GM12878 (cell line): ENCODE measurements around the gene MARF1. TPM values are rescaled to one million over a fixed set of nuclear protein-coding genes. Genes with fewer than 3 reads are reported as not detected.

Experiments used
- ATAC-seq: fragments of 200-7000 bp; cut with Tn5 transposase; 3 replicates; pipeline ENCODE4 v1.9.1; 2020; ENCODE audit warnings: mild to moderate bottlenecking, moderate library complexity
- BruUV-seq: library from RNA; stranded (reverse); fragments of 400-500 nt; replicated peaks from 2 replicates; lab custom pipeline; 2021; lab: Mats Ljungman, UMichigan
- CTCF ChIA-PET: fragments of 300-600 bp; sonication (Branson Sonifier 250); formaldehyde crosslinking; extraction: SDS; loops from one replicate; lab custom pipeline; 2021; ENCODE audit warnings: inconsistent platforms; lab: Yijun Ruan, JAX
- POLR2A ChIA-PET: fragments of 350-600 bp; formaldehyde crosslinking; extraction: SDS; loops from one replicate; lab custom pipeline; 2021; ENCODE audit warnings: inconsistent platforms; lab: Charles Lee
- RAD21 ChIA-PET: fragments of 300-600 bp; sonication (Branson Sonifier 250); formaldehyde crosslinking; loops from one replicate; lab custom pipeline; 2023; ENCODE audit warnings: antibody characterized with exemption; ENCODE audit not compliant: unreplicated experiment; lab: Charles Lee
- SMC1A ChIA-PET: fragments of 300-600 bp; sonication (Branson Sonifier 250); formaldehyde crosslinking; loops from one replicate; lab custom pipeline; 2023; ENCODE audit not compliant: unreplicated experiment, uncharacterized antibody; lab: Charles Lee
- DNase-seq: peaks from one replicate; pipeline ENCODE4 v3.0.0-alpha.2; 2011; ENCODE audit warnings: low read depth, low spot score
- FAIRE-seq: peaks from 3 replicates; lab custom pipeline; 2011; peaks lifted over from hg19 to GRCh38; lab: Jason Lieb, UNC
- H2AFZ ChIP-seq: 2 replicates; pipeline ENCODE4 v1.6.0; 2011; ENCODE audit warnings: low read depth, low read length, control low read depth; ENCODE audit not compliant: control insufficient read depth
- H3K27ac ChIP-seq: 2 replicates; pipeline ENCODE4 v1.5.1; 2011; ENCODE audit warnings: control low read depth; ENCODE audit not compliant: control insufficient read depth, insufficient read depth
- H3K27me3 ChIP-seq, 2 experiments: replicated peaks in 1 of 2; 2 replicates each; pipeline versions ENCODE4 v1.6.0 to v1.6.1; 2011; ENCODE audit warnings: low read length in 1 of 2; ENCODE audit not compliant: control insufficient read depth in 2 of 2, insufficient read depth in 2 of 2
- H3K36me3 ChIP-seq, 2 experiments: 2 replicates each; pipeline ENCODE4 v1.5.1; 2011; ENCODE audit warnings: low read length in 1 of 2; ENCODE audit not compliant: control insufficient read depth in 2 of 2, insufficient read depth in 2 of 2
- H3K4me1 ChIP-seq: 2 replicates; pipeline ENCODE4 v1.6.1; 2011; ENCODE audit warnings: mild to moderate bottlenecking, low read length, moderate library complexity, mixed read lengths; ENCODE audit not compliant: control insufficient read depth, insufficient read depth
- H3K4me2 ChIP-seq: 2 replicates; pipeline ENCODE4 v1.6.0; 2011; ENCODE audit warnings: control low read depth; ENCODE audit not compliant: control insufficient read depth, insufficient read depth
- H3K4me3 ChIP-seq: fragments of 200-600 bp; sonication (generic); 2 replicates; pipeline ENCODE4 v1.5.1; 2016
- H3K79me2 ChIP-seq: 2 replicates; pipeline ENCODE4 v1.6.0; 2011; ENCODE audit warnings: low read length; ENCODE audit not compliant: control insufficient read depth, insufficient read depth
- H3K9ac ChIP-seq: 2 replicates; pipeline ENCODE4 v1.8.0; 2011; ENCODE audit warnings: low read length, control low read depth, mixed read lengths; ENCODE audit not compliant: control insufficient read depth, insufficient read depth
- H3K9me3 ChIP-seq: replicated peaks from 3 replicates; pipeline ENCODE4 v1.5.1; 2011; ENCODE audit warnings: mild to moderate bottlenecking, low read length; ENCODE audit not compliant: control insufficient read depth, insufficient read depth
- H4K20me1 ChIP-seq: 2 replicates; pipeline ENCODE4 v1.6.0; 2011; ENCODE audit not compliant: control insufficient read depth, insufficient read depth
- BCL11A ChIP-seq: IDR thresholded peaks from 2 replicates; pipeline ENCODE4 v1.6.1; 2011; ENCODE audit warnings: low read depth, low read length
- CHD2 ChIP-seq: IDR thresholded peaks from 2 replicates; pipeline ENCODE4 v1.6.1; 2011; ENCODE audit warnings: low read depth, low read length, improper control_type of control experiment, borderline replicate concordance
- CTCF ChIP-seq, 3 experiments: IDR thresholded peaks in 2 of 3; conservative IDR thresholded peaks in 1 of 3; 2 replicates each; pipeline ENCODE4 v1.5.1; 2011; ENCODE audit warnings: low read depth in 3 of 3, low read length in 3 of 3, mild to moderate bottlenecking in 3 of 3, control low read depth in 2 of 3, moderate library complexity in 2 of 3, inconsistent platforms in 1 of 3, mixed read lengths in 1 of 3; ENCODE audit not compliant: control insufficient read depth in 2 of 3, insufficient read depth in 1 of 3; ENCODE audit errors: extremely low read depth in 1 of 3
- EZH2 ChIP-seq: IDR thresholded peaks from 2 replicates; pipeline ENCODE4 v1.6.1; 2012; ENCODE audit warnings: low read depth, mild to moderate bottlenecking, control low read depth, inconsistent platforms, low read length, borderline replicate concordance; ENCODE audit not compliant: control insufficient read depth
- GATAD2B ChIP-seq: fragments of 450-650 bp; conservative IDR thresholded peaks from 2 replicates; pipeline ENCODE4 v1.6.1; 2017; ENCODE audit warnings: low read depth, mild to moderate bottlenecking, moderate library complexity
- KLF5 ChIP-seq: fragments of 450-650 bp; IDR thresholded peaks from 2 replicates; pipeline ENCODE4 v1.6.1; 2014; ENCODE audit warnings: mild to moderate bottlenecking; ENCODE audit not compliant: partially characterized antibody
- MLLT1 ChIP-seq: fragments of 450-650 bp; IDR thresholded peaks from 2 replicates; pipeline ENCODE4 v1.6.1; 2016; ENCODE audit warnings: mild to moderate bottlenecking
- NKRF ChIP-seq: fragments of 450-650 bp; conservative IDR thresholded peaks from 2 replicates; pipeline ENCODE4 v1.6.1; 2017; ENCODE audit warnings: mild to moderate bottlenecking, moderate library complexity
- NR2F1 ChIP-seq: fragments of 450-650 bp; conservative IDR thresholded peaks from 2 replicates; pipeline ENCODE4 v1.6.1; 2017; ENCODE audit warnings: mild to moderate bottlenecking
- NRF1 ChIP-seq: conservative IDR thresholded peaks from 2 replicates; pipeline ENCODE4 v1.6.1; 2011; ENCODE audit warnings: mild to moderate bottlenecking, low read depth, low read length, improper control_type of control experiment
- RCOR1 ChIP-seq: conservative IDR thresholded peaks from 2 replicates; pipeline ENCODE4 v1.6.1; 2012; ENCODE audit warnings: low read depth, low read length, improper control_type of control experiment
- SIN3A ChIP-seq: IDR thresholded peaks from 2 replicates; pipeline ENCODE4 v1.6.1; 2012; ENCODE audit warnings: low read depth, low read length, improper control_type of control experiment
- WRNIP1 ChIP-seq: IDR thresholded peaks from 2 replicates; pipeline ENCODE4 v1.6.1; 2011; ENCODE audit warnings: low read depth, low read length, improper control_type of control experiment, borderline replicate concordance
- WGBS: methylation state at CpG from one replicate; pipeline ENCODE4 v1.1.6; 2016; ENCODE audit warnings: low lambda C conversion rate; ENCODE audit not compliant: insufficient replicate concordance, insufficient coverage; ENCODE audit errors: missing lambda C conversion rate; 5-methylcytosine and 5-hydroxymethylcytosine counted together
- in situ Hi-C: fragments of 300-500 bp; cut with MboI; formaldehyde crosslinking; loops from 9 replicates; pipeline ENCODE4 v1.14.3; 2018; ENCODE audit warnings: mixed read lengths
- intact Hi-C: fragments of 100-400 bp; cut with micrococcal nuclease; formaldehyde crosslinking; loops from one replicate; pipeline ENCODE4 v1.14.2; 2022; ENCODE audit not compliant: unreplicated experiment
- polyA plus RNA-seq, 11 experiments: library from polyadenylated mRNA; depleted of rRNA in 4 of 11; unstranded in 6 of 11; stranded (reverse) in 5 of 11; fragments of >200 nt; fragmentation: Nextera tagmentation in 4 of 11; fragmentation: Illumina TruSeq in 1 of 11; extraction: Ambion mirVana in 4 of 11; extraction: Trizol in 1 of 11; gene quantifications; 1 replicate in 1 of 11; 2 replicates in 10 of 11; pipeline versions ENCODE4 v1.2.1 to v1.2.3, GENCODE V29; 2011 to 2016; ENCODE audit warnings: inconsistent platforms in 2 of 11, missing spikeins in 2 of 11, low read depth in 1 of 11
- total RNA-seq, 4 experiments: library from RNA; depleted of rRNA in 3 of 4; stranded (reverse); fragments of >200 nt in 3 of 4; fragmentation: Illumina TruSeq in 1 of 4; extraction: Trizol in 1 of 4; gene quantifications; 2 replicates each; pipeline versions ENCODE4 v1.2.1 to v1.2.3, GENCODE V29; 2013 to 2021

Gene MARF1
- total and polyA plus RNA-seq, 10 of the 15 experiments (the other 5 are each of a cell fraction or from before 2014, with no cell fraction given) = 4.5 to 40.1 (median 14.0) TPM

- ATAC-seq = no peak
- in situ Hi-C loops = no loop called here
- H3K4me3 ChIP-seq = no peak overlapping the region
- H3K9me3 ChIP-seq = no peaks in the 10 kb centered on the region
- DNase-seq = no peak
- no TSS peak for BruUV-seq
- ChIA-PET SMC1A (no interaction called here), CTCF (no interaction called here)
- H3K27ac ChIP-seq = no peak overlapping the region
- no peak for FAIRE-seq
- H4K20me1 ChIP-seq = no peaks in the 10 kb centered on the region
- no peak for TF ChIP-seq NR2F1
- TF ChIP-seq, all 136 proteins: peak for 0
- intact Hi-C loops = no loop called here
- Histone ChIP-seq H3K27me3 (no peaks in the 10 kb centered on the region), H3K79me2 (no peaks in the 10 kb centered on the region), H3K9ac (no peak overlapping the region), H2AFZ (no peak overlapping the region), H3K4me2 (no peak overlapping the region), H3K4me1 (no peaks in the 10 kb centered on the region), H3K36me3 (peaks cover 8 to 33% of the 10 kb centered on the region in 2 experiments; a peak in 3 of 4 replicates)
- POLR2A ChIA-PET = no interaction called here
- 82% methylated on average over 4 of the region's 4 CpGs for WGBS
- RAD21 ChIA-PET = no interaction called here
These were observed 24.6 kb downstream of the MARF1 start for GRCh38 chr16:15618392-15618791.

- SMC1A ChIA-PET = no interaction called here
- H3K4me1 ChIP-seq = no peaks in the 10 kb centered on the region
- in situ Hi-C loops = no loop called here
These were observed 25.1 kb downstream of the MARF1 start for GRCh38 chr16:15617901-15618300.

More at GRCh38 chr16:15617901-15618300, 25.1 kb downstream of the MARF1 start:
- POLR2A ChIA-PET = no interaction called here
- BruUV-seq = TSS peak; percentile 18
- H3K9me3 ChIP-seq = no peaks in the 10 kb centered on the region
- no peaks in the 10 kb centered on the region for H3K27me3 ChIP-seq
- ATAC-seq (no peak), FAIRE-seq (no peak), DNase-seq (no peak)
- H3K79me2 ChIP-seq = no peaks in the 10 kb centered on the region
- CTCF ChIA-PET = no interaction called here
- H2AFZ ChIP-seq = no peak overlapping the region
- no peak overlapping the region for H3K4me3 ChIP-seq
- no peak overlapping the region for H3K27ac ChIP-seq
- 96% methylated on average over 4 of the region's 4 CpGs for WGBS
- H3K9ac ChIP-seq = no peak overlapping the region
- no peaks in the 10 kb centered on the region for H4K20me1 ChIP-seq
- intact Hi-C loops = no loop called here
- no peak overlapping the region for H3K4me2 ChIP-seq
- TF ChIP-seq BCL11A (no peak), KLF5 (no peak), WRNIP1 (no peak), CHD2 (no peak), EZH2 (no peak), RCOR1 (no peak), SIN3A (no peak), MLLT1 (no peak), NRF1 (no peak), GATAD2B (no peak), CTCF (IDR thresholded peaks at IDR 0.05 in 2 of 3, conservative IDR thresholded peaks at IDR 0.05 in 1 of 3; ENCODE audit: control insufficient read depth in 2 of 3, extremely low read depth in 1 of 3, insufficient read depth in 1 of 3, low read depth in 3 of 3, low read length in 3 of 3) (no peak), NKRF (no peak)
- peaks cover 8 to 33% of the 10 kb centered on the region in 2 experiments; a peak in 3 of 4 replicates for H3K36me3 ChIP-seq
- RAD21 ChIA-PET = no interaction called here
